ENCODE data around the gene KIAA0753. TPM values are rescaled to one million over a fixed set of nuclear protein-coding genes. Genes with fewer than 3 reads are reported as not detected.

KIAA0753 gene
- total RNA-seq, 1 experiment from 2014 or later, result 18.3 TPM

DNA sequence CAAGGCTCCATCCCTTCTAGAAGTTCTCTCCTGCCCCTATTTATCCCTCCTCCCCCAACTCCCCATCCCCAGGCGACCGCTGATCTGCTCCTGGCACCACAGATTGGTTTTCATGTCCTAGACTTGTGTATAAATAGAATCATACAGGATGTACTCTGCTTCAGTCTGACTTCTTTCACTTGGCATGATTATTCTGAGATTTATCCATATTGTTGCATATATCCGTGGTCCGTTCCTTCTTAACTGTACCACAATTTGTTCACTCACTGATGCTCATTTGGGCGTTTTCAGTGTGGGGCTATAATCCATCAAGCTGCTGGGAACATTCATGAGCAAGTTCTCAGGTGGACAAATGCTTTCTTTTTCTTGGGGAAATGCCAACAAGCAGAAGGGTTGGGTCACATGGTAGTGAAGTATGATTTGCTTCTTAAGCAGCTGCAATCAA lies 108.0 kb downstream of the KIAA0753 start:
- BruUV-seq (replicated peaks), result no TSS peak
- Histone ChIP-seq H3K9ac (ENCODE audit: low read length) (no peak overlapping the region), H3K27ac (ENCODE audit: low read depth, low read length) (no peak overlapping the region), H3K4me3 (replicated peaks in 1 of 2; ENCODE audit: low read depth in 1 of 2, low read length in 2 of 2) (no peak overlapping the region), H3K9me3 (ENCODE audit: control insufficient read depth in 1 of 2, insufficient read depth in 1 of 2, low read depth in 1 of 2, low read length in 2 of 2) (no peaks in the 10 kb centered on the region), H3K9me2 (ENCODE audit: insufficient read depth) (no peaks in the 10 kb centered on the region), H3K4me1 (ENCODE audit: control insufficient read depth in 1 of 2, insufficient read depth in 2 of 2, low read length in 2 of 2) (peaks cover 0 to 11% of the 10 kb centered on the region in 2 experiments; a peak in 2 of 4 replicates), H3K4me2 (ENCODE audit: low read length) (no peak overlapping the region), H3K27me3 (ENCODE audit: insufficient read depth, low read length) (no peaks in the 10 kb centered on the region), H3K79me2 (ENCODE audit: insufficient read depth, low read length) (no peaks in the 10 kb centered on the region), H3K36me3 (ENCODE audit: control insufficient read depth in 1 of 2, insufficient read depth in 2 of 2, low read length in 2 of 2) (no peaks in the 10 kb centered on the region), H2AFZ (ENCODE audit: low read depth, low read length, poor library complexity, severe bottlenecking) (no peak overlapping the region), H4K20me1 (ENCODE audit: insufficient read depth) (no peaks in the 10 kb centered on the region)
- ChIA-PET CTCF (no interaction called here), RAD21 (ENCODE audit: low non-redundant PET in 1 of 2, low total read pairs in 2 of 2, uncharacterized antibody in 2 of 2, unreplicated experiment in 2 of 2) (no interaction called here), POLR2A (no interaction called here)
- no peak for ATAC-seq
- DNase-seq (ENCODE audit: low read depth, low spot score), result no peak
- TF ChIP-seq RAD21 (IDR thresholded peaks at IDR 0.05; ENCODE audit: low read depth) (no peak), TCF7L2 (IDR thresholded peaks at IDR 0.05; ENCODE audit: borderline replicate concordance, extremely low read depth, insufficient read depth, insufficient read length) (no peak), SIN3A (IDR thresholded peaks at IDR 0.05; ENCODE audit: low read depth) (no peak), EGR1 (IDR thresholded peaks at IDR 0.05; ENCODE audit: low read depth) (no peak), JUND (IDR thresholded peaks at IDR 0.05) (no peak), ZBTB33 (IDR thresholded peaks at IDR 0.05; ENCODE audit: extremely low read depth, insufficient replicate concordance, low read length) (no peak), ZFX (IDR thresholded peaks at IDR 0.05) (no peak), POLR2A (IDR thresholded peaks at IDR 0.05; ENCODE audit: borderline replicate concordance, extremely low read depth, insufficient read depth, insufficient read length) (no peak), POLR2AphosphoS5 (IDR thresholded peaks at IDR 0.05; ENCODE audit: low read depth, low read length) (no peak), SRF (IDR thresholded peaks at IDR 0.05; ENCODE audit: low read depth) (no peak)
- TF ChIP-seq, protein P1, sequence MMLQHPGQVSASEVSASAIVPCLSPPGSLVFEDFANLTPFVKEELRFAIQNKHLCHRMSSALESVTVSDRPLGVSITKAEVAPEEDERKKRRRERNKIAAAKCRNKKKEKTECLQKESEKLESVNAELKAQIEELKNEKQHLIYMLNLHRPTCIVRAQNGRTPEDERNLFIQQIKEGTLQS (IDR thresholded peaks at IDR 0.05), result no peak
- TF ChIP-seq, protein P2, sequence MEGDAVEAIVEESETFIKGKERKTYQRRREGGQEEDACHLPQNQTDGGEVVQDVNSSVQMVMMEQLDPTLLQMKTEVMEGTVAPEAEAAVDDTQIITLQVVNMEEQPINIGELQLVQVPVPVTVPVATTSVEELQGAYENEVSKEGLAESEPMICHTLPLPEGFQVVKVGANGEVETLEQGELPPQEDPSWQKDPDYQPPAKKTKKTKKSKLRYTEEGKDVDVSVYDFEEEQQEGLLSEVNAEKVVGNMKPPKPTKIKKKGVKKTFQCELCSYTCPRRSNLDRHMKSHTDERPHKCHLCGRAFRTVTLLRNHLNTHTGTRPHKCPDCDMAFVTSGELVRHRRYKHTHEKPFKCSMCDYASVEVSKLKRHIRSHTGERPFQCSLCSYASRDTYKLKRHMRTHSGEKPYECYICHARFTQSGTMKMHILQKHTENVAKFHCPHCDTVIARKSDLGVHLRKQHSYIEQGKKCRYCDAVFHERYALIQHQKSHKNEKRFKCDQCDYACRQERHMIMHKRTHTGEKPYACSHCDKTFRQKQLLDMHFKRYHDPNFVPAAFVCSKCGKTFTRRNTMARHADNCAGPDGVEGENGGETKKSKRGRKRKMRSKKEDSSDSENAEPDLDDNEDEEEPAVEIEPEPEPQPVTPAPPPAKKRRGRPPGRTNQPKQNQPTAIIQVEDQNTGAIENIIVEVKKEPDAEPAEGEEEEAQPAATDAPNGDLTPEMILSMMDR (IDR thresholded peaks at IDR 0.05 in 2 of 3, conservative IDR thresholded peaks at IDR 0.05 in 1 of 3; ENCODE audit: borderline replicate concordance in 1 of 3, insufficient read depth in 1 of 3, low read depth in 2 of 3, low read length in 2 of 3), result no peak
- intact Hi-C loops (cut with micrococcal nuclease), result no loop called here
